GM13977 (cell line): Measurements from ENCODE around the gene G3BP2.

ENCODE experiments used
- DNase-seq: peaks from one replicate; pipeline ENCODE4 v3.0.0; 2012; ENCODE audit warnings: low spot score
- in situ Hi-C: fragments of 300-500 bp; cut with MboI; formaldehyde crosslinking; loops from one replicate; pipeline ENCODE4 v1.12.0; 2022; ENCODE audit warnings: low sequenced_read_pairs, low pct_unique_long_range_greater_than_20kb, mixed read lengths, inconsistent platforms; ENCODE audit not compliant: unreplicated experiment
- TF ChIP-seq, protein P1 (sequence below): IDR thresholded peaks from 2 replicates; pipeline ENCODE4 v1.5.1; 2012; ENCODE audit warnings: mild to moderate bottlenecking, control low read depth; ENCODE audit not compliant: insufficient read depth; ENCODE audit errors: extremely low read depth, missing control alignments

G3BP2 gene

DNA sequence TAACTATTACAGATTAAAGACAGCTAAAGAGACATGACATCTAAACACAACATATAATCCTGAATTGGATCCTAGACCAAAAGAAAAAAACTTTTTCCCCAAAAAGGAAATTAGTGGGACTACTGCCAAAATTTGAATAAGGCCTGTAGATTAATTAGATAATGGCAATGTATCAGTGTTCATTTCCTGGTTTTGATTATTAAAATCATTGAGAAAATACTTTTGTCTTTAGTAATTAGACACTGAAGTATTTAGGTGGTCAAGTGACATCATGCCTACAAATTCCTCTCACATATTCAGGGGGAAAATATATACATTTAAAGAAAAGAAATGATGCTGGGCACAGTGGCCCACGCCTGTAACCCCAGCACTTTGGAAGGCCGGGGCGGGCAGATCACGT is 40.8 kb upstream of the G3BP2 start:
- in situ Hi-C loops, result no loop called here

DNA sequence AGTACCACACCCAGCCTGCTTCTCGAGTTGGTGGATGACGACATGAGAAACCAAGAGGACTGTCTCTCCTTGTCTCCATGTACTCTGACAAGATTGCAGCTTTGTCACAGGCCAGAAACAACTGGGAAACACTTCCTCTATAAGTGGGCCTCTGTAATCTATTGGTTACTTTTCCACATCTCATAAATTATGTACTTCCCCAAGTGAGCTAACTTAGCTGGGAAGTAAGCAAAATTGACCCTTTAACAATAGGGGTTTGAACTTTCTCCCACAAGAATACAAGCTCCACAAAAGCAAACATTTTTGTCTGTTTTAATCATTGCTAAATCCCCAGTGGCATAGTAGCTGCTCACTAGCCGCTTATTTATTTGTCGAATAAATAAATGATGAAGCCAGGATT is 37.0 kb upstream of the G3BP2 start:
- no peak for DNase-seq
- in situ Hi-C loops, result no loop called here
- TF ChIP-seq, protein P1, sequence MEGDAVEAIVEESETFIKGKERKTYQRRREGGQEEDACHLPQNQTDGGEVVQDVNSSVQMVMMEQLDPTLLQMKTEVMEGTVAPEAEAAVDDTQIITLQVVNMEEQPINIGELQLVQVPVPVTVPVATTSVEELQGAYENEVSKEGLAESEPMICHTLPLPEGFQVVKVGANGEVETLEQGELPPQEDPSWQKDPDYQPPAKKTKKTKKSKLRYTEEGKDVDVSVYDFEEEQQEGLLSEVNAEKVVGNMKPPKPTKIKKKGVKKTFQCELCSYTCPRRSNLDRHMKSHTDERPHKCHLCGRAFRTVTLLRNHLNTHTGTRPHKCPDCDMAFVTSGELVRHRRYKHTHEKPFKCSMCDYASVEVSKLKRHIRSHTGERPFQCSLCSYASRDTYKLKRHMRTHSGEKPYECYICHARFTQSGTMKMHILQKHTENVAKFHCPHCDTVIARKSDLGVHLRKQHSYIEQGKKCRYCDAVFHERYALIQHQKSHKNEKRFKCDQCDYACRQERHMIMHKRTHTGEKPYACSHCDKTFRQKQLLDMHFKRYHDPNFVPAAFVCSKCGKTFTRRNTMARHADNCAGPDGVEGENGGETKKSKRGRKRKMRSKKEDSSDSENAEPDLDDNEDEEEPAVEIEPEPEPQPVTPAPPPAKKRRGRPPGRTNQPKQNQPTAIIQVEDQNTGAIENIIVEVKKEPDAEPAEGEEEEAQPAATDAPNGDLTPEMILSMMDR, result no peak

More for the DNA sequence above, 40.8 kb upstream of the G3BP2 start:
- TF ChIP-seq, protein P1, result no peak
- DNase-seq, result no peak

DNA sequence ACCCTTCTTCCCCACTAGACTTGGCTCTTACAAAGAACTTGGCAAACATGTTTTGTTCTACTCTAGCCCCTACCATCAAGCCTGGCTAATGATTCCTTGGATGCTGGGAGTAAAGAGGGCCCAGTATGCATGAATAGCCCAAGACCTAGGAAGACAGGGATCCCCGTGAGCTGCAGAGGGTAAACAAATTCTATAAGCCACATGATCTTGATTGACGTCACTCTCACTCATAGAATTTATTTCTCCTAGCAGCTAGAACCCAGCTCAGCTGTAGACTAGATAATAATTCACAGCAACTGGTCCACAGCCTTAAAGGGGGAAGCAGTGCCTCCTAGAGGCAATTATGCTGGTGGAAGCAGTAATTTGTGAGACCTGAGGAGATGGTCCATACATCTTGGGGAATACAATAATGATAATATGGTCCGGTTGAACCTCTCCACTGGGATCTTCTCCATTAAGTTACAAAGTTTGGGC is 35.0 kb upstream of the G3BP2 start:
- TF ChIP-seq, protein P1, result peak; percentile 79
- in situ Hi-C loops, result no loop called here
- peak; percentile 23 for DNase-seq

DNA sequence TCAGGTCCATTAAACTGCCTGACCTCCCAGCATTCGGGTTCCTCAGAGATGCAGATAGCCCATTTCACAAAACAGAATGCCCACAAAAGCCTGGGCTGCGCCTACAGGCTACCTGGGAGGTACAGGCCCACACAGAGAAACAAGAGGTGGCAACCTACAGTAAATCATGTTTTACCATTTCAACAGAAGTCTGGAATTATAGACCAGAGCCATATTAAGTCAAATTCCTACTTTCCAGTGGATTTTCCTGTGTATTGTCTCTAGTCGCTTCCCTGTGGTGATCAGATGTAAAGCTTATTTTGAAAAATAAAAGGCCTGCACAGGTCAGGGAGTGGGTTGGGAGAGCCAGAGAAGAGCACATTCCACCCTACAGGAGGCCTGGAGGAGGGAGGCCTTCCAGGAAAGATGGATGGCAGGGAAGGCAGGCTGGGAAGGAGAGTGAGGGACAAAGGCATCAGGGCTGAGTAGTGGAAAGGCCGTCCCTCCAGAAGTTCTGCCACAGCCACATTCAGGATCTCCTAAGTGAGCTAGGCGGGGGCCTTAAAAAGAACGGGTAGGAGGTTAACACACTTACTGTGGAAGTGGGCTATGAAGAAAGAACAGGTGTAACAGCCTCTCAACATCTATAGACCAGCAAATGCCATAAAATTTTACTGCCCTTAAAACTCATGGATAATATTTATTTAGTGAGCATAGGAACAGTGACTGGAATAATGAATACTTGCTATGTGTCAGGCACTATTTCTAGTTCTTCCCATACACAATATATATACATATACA is 32.2 kb upstream of the G3BP2 start:
- no peak for DNase-seq
- TF ChIP-seq, protein P1, result no peak
- in situ Hi-C loops, result no loop called here

DNA sequence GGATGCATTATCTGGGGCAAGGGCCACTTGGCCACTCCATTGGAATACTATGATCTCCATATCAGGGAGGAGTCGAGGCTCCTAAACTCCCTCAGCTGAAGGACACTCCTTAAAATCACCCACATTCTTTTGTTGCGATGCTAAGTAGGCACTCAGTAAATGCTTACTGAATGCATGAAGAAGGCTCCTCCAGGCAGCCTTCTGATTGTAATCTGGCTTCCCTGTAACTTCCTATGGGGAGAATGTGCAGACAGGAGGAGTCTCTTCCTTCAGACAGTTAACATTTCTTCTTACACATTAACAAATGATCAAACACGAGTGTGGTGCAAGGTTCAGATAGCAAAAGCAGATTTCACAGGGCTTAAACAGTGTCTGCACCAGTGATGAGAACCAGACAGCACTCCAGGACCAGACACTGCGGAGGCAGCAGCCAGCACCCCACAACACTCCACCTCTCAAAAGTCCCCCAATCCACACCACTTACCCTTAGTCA is 29.8 kb upstream of the G3BP2 start:
- no peak for DNase-seq
- in situ Hi-C loops, result no loop called here
- TF ChIP-seq, protein P1, result no peak

DNA sequence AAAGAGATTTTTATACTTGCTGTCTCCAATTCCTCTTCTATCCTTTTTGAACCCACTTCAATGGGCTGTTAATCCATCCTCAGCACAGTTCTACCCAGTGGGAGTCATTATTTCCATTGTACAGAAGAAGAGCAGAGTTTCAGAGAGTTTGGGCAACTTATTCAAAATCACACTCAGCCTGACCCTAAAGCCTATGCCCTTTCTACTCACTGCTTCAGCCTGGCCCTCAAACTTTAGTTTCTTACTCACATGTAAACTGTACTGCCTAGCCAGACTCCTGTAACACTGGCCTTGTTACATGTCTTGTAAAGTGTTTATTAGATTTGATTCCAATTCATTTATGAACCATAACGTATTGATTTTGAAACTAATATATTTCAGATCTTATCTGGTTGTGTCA is 26.1 kb upstream of the G3BP2 start:
- TF ChIP-seq, protein P1, result no peak
- in situ Hi-C loops, result no loop called here
- DNase-seq, result peak; percentile 7
